ENCODE data around the gene APBA2. TPM values are rescaled to one million over a fixed set of nuclear protein-coding genes. Genes with fewer than 3 reads are reported as not detected.

The APBA2 gene
- total and polyA plus RNA-seq, 2 of the 4 experiments (the other 2 are of a cell fraction) = 21.7 to 33.0 TPM

DNA sequence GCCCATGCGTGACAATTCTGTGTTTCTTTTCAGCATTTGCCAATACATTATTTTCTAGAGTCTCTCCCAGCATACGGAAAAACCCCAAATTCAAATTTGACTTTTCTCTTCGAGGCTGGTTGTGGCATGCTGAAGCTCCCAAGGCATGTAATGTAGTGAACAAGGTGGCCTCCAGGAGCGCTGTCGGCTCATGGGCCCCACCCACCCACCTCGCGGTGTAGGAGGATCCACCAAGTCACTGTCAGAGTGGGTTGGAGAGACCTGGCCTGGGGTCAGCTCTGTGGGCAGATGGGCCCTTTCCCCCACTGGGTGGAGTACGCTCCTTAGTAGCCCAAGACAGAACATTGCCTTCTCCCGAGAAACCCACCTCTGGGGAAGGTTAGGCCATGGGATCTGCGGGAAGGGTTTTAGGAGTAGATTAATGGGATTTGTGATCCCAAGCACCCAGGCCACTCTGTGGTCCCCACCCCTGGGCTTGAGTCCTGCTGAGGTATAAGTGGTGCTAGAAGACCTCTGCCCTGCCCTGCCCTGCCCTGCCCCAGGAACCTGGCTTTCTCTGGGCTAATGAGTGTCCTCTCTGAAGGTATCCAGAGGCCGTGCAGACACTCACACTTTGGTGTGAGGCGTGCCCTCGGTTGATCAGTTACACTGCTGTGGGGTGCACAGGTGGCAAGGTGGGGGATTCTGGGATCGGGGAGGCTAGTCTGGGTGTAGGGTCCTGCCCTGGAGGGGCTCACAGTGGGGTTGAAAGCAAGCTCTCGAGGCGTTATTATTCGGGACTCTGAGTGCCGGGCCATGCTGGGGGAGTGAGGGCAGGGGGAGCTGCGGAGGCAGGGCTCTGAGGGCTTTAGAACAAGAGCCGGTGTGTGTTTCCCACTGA is 97.9 kb downstream of the APBA2 start (continued):
- no peak for TF ChIP-seq CEBPB (IDR thresholded peaks at IDR 0.05; ENCODE audit: low read depth, low read length)

- peaks cover 11% of the 10 kb centered on the region for H3K4me1 ChIP-seq (ENCODE audit: control insufficient read depth, insufficient read depth, low read length)
- POLR2A ChIA-PET (ENCODE audit: unreplicated experiment) = no interaction called here
- peak overlapping the region; percentile 73 for H3K4ac ChIP-seq (ENCODE audit: low read depth, low read length)
- peak overlapping the region; percentile 29 for H3K56ac ChIP-seq (ENCODE audit: extremely low read depth, insufficient read depth, low read length)
- no peaks in the 10 kb centered on the region for H3K27me3 ChIP-seq (ENCODE audit: control insufficient read depth, insufficient read depth, low read length)
- peak overlapping the region; percentile 33 for H2BK20ac ChIP-seq (ENCODE audit: low read depth, low read length)
- peak overlapping the region; percentile 47 for H2BK5ac ChIP-seq (ENCODE audit: low read depth, low read length, poor library complexity, severe bottlenecking)
- no peaks in the 10 kb centered on the region for H3K36me3 ChIP-seq (ENCODE audit: control insufficient read depth, insufficient read depth, low read length)
- H3K9me1 ChIP-seq (ENCODE audit: insufficient read depth, low read length) = peaks cover 3% of the 10 kb centered on the region; the same call in 1 of the 2 replicates
- in situ Hi-C loops (cut with MboI; ENCODE audit: low sequenced_read_pairs) = no loop called here
- H3K4me2 ChIP-seq (ENCODE audit: low read depth, low read length) = peak overlapping the region; percentile 79
- BruUV-seq (replicated peaks) = no TSS peak
- H3K4me3 ChIP-seq (ENCODE audit: insufficient read depth, low read depth, low read length) = no peak overlapping the region
- 0 out of 2 replicates have a peak overlapping the region, but pooled peaks have one; percentile 27 for H3K18ac ChIP-seq (ENCODE audit: low read depth, low read length)
- peak overlapping the region; percentile 72 for H3K27ac ChIP-seq (ENCODE audit: insufficient read depth, low read length)
- H3K14ac ChIP-seq (replicated peaks; ENCODE audit: low read depth, low read length) = peak overlapping the region; percentile 57; the same call in 1 of the 2 replicates
- ATAC-seq (ENCODE audit: low read depth) = peak; percentile 99
- H2AK9ac ChIP-seq (replicated peaks; ENCODE audit: low read depth, low read length, poor library complexity) = peak overlapping the region; percentile 47
- no peak for TF ChIP-seq MAFK (IDR thresholded peaks at IDR 0.05; ENCODE audit: low read depth, low read length)
- TF ChIP-seq NFE2L2 (IDR thresholded peaks at IDR 0.05; ENCODE audit: low read depth, low read length) = no peak
- TF ChIP-seq MXI1 (IDR thresholded peaks at IDR 0.05; ENCODE audit: borderline replicate concordance, low read depth, low read length) = no peak
- peak; percentile 41; the same call in 1 of the 2 replicates for TF ChIP-seq BHLHE40 (IDR thresholded peaks at IDR 0.05; ENCODE audit: low read depth, low read length)
- TF ChIP-seq RCOR1 (IDR thresholded peaks at IDR 0.05; ENCODE audit: insufficient replicate concordance, low read length) = no peak
- peak; percentile 82 for DNase-seq
- peak overlapping the region; percentile 41 for H3K23ac ChIP-seq (ENCODE audit: low read depth, low read length)
- H2BK15ac ChIP-seq (ENCODE audit: low read depth, low read length) = peak overlapping the region; percentile 79; the same call in 1 of the 3 replicates
- intact Hi-C loops (cut with micrococcal nuclease) = loop anchor here (10.0 kb wide), 1 partner anchor 100 kb away; no protein-coding TSS in a partner anchor
- no CpG with 5 or more reads among the region's 10 CpGs for WGBS, 2 experiments (ENCODE audit: extremely low coverage in 2 of 2, insufficient read length in 1 of 2)
- peak overlapping the region; percentile 72 for H2BK120ac ChIP-seq (ENCODE audit: low read depth, low read length)
- H3K79me1 ChIP-seq (ENCODE audit: low read depth in 1 of 2, low read length in 2 of 2) = peaks cover 6 to 41% of the 10 kb centered on the region in 2 experiments
- H3K9ac ChIP-seq (ENCODE audit: low read depth, low read length) = peak overlapping the region; percentile 72
- peak overlapping the region; percentile 86 for H2AK5ac ChIP-seq (ENCODE audit: low read depth, low read length)
- no peaks in the 10 kb centered on the region for H3K9me3 ChIP-seq (ENCODE audit: control insufficient read depth, insufficient read depth, low read length)
- H4K8ac ChIP-seq (ENCODE audit: low read depth in 2 of 2, low read length in 2 of 2) = peak overlapping the region in 1 of 2 experiments; percentile 76; a peak in 3 of 4 replicates
- peak overlapping the region; percentile 54; the same call in 1 of the 2 replicates for H4K91ac ChIP-seq (ENCODE audit: insufficient read depth, low read depth, low read length)
- CTCF ChIA-PET = no interaction called here
- H4K5ac ChIP-seq (ENCODE audit: low read depth, low read length) = peak overlapping the region; percentile 50
- dilution Hi-C loops (cut with HindIII; ENCODE audit: low sequenced_read_pairs, unreplicated experiment) = no loop called here
- peak overlapping the region; percentile 91 for H2AFZ ChIP-seq (replicated peaks; ENCODE audit: low read length, poor library complexity)
- H4K20me1 ChIP-seq (ENCODE audit: insufficient read depth, low read length) = peaks cover 7% of the 10 kb centered on the region; the same call in 1 of the 2 replicates
These were observed 98.9 kb downstream of the APBA2 start for GRCh38 chr15:28984421-28985315.
